B cell (primary cell): Measurements from ENCODE around the gene KIF23. TPM values are rescaled to one million over a fixed set of nuclear protein-coding genes. Genes with fewer than 3 reads are reported as not detected.

ENCODE experiments used
- ATAC-seq: fragments of 200-7000 bp; cut with Tn5 transposase; one replicate; pipeline ENCODE4 v1.10.0; 2021; ENCODE audit warnings: low read depth, mild to moderate bottlenecking, moderate number of reproducible peaks, moderate library complexity
- CTCF ChIA-PET: fragments of 350-600 bp; sonication (Branson Sonifier 250); formaldehyde crosslinking; loops from one replicate; lab custom pipeline; 2021; ENCODE audit warnings: antibody characterized with exemption, inconsistent platforms; lab: Charles Lee
- POLR2A ChIA-PET: fragments of 350-600 bp; sonication (Branson Sonifier 250); formaldehyde crosslinking; loops from one replicate; lab custom pipeline; 2021; ENCODE audit warnings: antibody characterized with exemption; lab: Charles Lee
- DNase-seq: peaks from one replicate; pipeline ENCODE4 v3.0.0; 2013
- H2AFZ ChIP-seq: 2 replicates; pipeline ENCODE4 v1.6.1; 2012; ENCODE audit warnings: mild to moderate bottlenecking, low read depth, low read length; ENCODE audit not compliant: insufficient read depth, poor library complexity, severe bottlenecking
- H3K27ac ChIP-seq, 2 donors: 1 replicate in 1 of 2; 2 replicates in 1 of 2; pipeline ENCODE4 v1.5.1; 2012 to 2013; ENCODE audit warnings: low read length in 2 of 2, mild to moderate bottlenecking in 2 of 2, moderate library complexity in 1 of 2
- H3K27me3 ChIP-seq, 4 experiments: fragments of 200-600 bp in 1 of 4; sonication (generic) in 1 of 4; replicated peaks in 1 of 4; 1 replicate in 2 of 4; 2 replicates in 2 of 4; pipeline versions ENCODE4 v1.6.1 to v1.7.0; 2013 to 2016; ENCODE audit warnings: low read length in 3 of 4, mild to moderate bottlenecking in 2 of 4, mixed read lengths in 1 of 4, moderate library complexity in 1 of 4; ENCODE audit not compliant: insufficient read depth in 4 of 4, control insufficient read depth in 3 of 4; ENCODE audit errors: control extremely low read depth in 1 of 4
- H3K36me3 ChIP-seq, 2 experiments: replicated peaks in 1 of 2; 1 replicate in 1 of 2; 2 replicates in 1 of 2; pipeline versions ENCODE4 v1.6.1 to v1.7.1; 2013; ENCODE audit warnings: low read length in 1 of 2; ENCODE audit not compliant: insufficient read depth in 2 of 2, control insufficient read depth in 1 of 2; ENCODE audit errors: control extremely low read depth in 1 of 2, extremely low read depth in 1 of 2
- H3K4me1 ChIP-seq, 2 donors: fragments of 200-600 bp in 1 of 2; sonication (generic) in 1 of 2; 1 replicate in 1 of 2; 2 replicates in 1 of 2; pipeline versions ENCODE4 v1.5.1 to v1.6.1; 2013 to 2017; ENCODE audit warnings: low read length in 2 of 2; ENCODE audit not compliant: control insufficient read depth in 2 of 2, insufficient read depth in 2 of 2
- H3K4me2 ChIP-seq: replicated peaks from 2 replicates; pipeline ENCODE3; 2012; ENCODE audit warnings: mild to moderate bottlenecking, low read depth, low read length; ENCODE audit not compliant: poor library complexity, severe bottlenecking
- H3K4me3 ChIP-seq, 5 experiments: fragments of 200-600 bp in 1 of 5; sonication (generic) in 1 of 5; 1 replicate in 3 of 5; 2 replicates in 2 of 5; pipeline versions ENCODE4 v1.5.1 to v1.7.0; 2011 to 2016; ENCODE audit warnings: low read length in 4 of 5, mild to moderate bottlenecking in 4 of 5, low read depth in 2 of 5, control low read depth in 1 of 5, moderate library complexity in 1 of 5; ENCODE audit not compliant: insufficient read depth in 1 of 5; ENCODE audit errors: control extremely low read depth in 1 of 5, extremely low read depth in 1 of 5
- H3K79me2 ChIP-seq: fragments of 200-600 bp; sonication (generic); one replicate; pipeline ENCODE4 v1.6.0; 2016; ENCODE audit warnings: low read length; ENCODE audit not compliant: control insufficient read depth, insufficient read depth
- H3K9ac ChIP-seq: fragments of 200-600 bp; sonication (generic); 2 replicates; pipeline ENCODE4 v1.6.1; 2017; ENCODE audit warnings: mild to moderate bottlenecking, low read length, moderate library complexity
- H3K9me3 ChIP-seq, 3 donors: one replicate each; pipeline versions ENCODE4 v1.6.1 to v1.7.1; 2013; ENCODE audit warnings: low read length in 2 of 3; ENCODE audit not compliant: control insufficient read depth in 2 of 3, insufficient read depth in 1 of 3; ENCODE audit errors: control extremely low read depth in 1 of 3
- H4K20me1 ChIP-seq: 2 replicates; pipeline ENCODE4 v1.6.0; 2012; ENCODE audit warnings: mild to moderate bottlenecking, low read length; ENCODE audit not compliant: insufficient read depth, control insufficient read depth, poor library complexity, severe bottlenecking
- H3K27ac Mint-ChIP-seq: one replicate; pipeline ENCODE4 v1.8.0; 2021; ENCODE audit warnings: mixed read lengths
- H3K27me3 Mint-ChIP-seq: one replicate; pipeline ENCODE4 v1.8.0; 2021; ENCODE audit warnings: mixed read lengths
- H3K4me1 Mint-ChIP-seq: one replicate; pipeline ENCODE4 v1.8.0; 2021; ENCODE audit warnings: mixed read lengths
- H3K4me3 Mint-ChIP-seq: one replicate; pipeline ENCODE4 v1.8.0; 2021; ENCODE audit warnings: mixed read lengths
- H3K9me3 Mint-ChIP-seq: one replicate; pipeline ENCODE4 v1.8.0; 2022; ENCODE audit warnings: mixed read lengths; ENCODE audit not compliant: insufficient read depth
- EZH2 ChIP-seq: IDR thresholded peaks from 2 replicates; pipeline ENCODE4 v1.6.1; 2012; ENCODE audit warnings: borderline replicate concordance, low read depth, mild to moderate bottlenecking, moderate library complexity, low read length; ENCODE audit not compliant: insufficient read depth, poor library complexity, severe bottlenecking
- WGBS: methylation state at CpG from one replicate; pipeline ENCODE4 v1.1.5; 2013; ENCODE audit warnings: missing lambda C conversion rate; ENCODE audit not compliant: insufficient coverage; 5-methylcytosine and 5-hydroxymethylcytosine counted together
- intact Hi-C: fragments of 100-400 bp; cut with micrococcal nuclease; formaldehyde crosslinking; loops from one replicate; pipeline ENCODE4 v1.10.0; 2022
- polyA plus RNA-seq: library from polyadenylated mRNA; depleted of rRNA; stranded (reverse); fragments of >200 nt; gene quantifications from 2 replicates; pipeline ENCODE4 v1.2.3, GENCODE V29; 2012
- total RNA-seq, 2 donors: library from RNA; stranded (reverse); fragments of 120-200 nt in 1 of 2; gene quantifications; 1 replicate in 1 of 2; 2 replicates in 1 of 2; pipeline versions ENCODE4 v1.2.3 to v1.2.4, GENCODE V29; 2013 to 2022
- TF ChIP-seq, protein P1 (sequence below): fragments of 200-600 bp; IDR thresholded peaks from one replicate; pipeline ENCODE4 v1.8.0; 2022; ENCODE audit warnings: antibody characterized with exemption, mild to moderate bottlenecking

Gene KIF23
- total and polyA plus RNA-seq, 2 donors (not counting 1 experiment from before 2014, with no cell fraction given), result 0.30 to 0.34 TPM

DNA sequence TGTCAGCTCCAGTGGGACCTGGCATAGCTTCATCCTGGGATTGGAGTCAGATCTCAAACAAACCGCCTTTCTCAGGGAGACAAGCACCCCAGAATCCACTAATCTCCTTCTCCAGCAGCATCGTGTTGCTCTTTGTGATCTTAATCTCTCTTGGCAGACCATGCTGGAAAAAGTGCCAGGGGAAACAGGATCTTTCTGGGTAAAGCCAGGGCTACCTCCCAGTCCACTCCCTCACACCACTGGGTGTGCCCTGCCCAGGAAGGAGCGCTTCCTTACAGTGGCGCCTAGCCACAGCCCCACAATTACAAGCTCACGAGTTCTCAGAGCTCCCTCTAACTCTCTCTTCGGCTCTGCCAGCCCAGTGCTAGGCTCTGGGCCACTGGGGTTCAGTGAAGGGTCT lies 70.7 kb downstream of the KIF23 start:
- Histone ChIP-seq H4K20me1 (no peaks in the 10 kb centered on the region), H3K4me3 (no peak overlapping the region), H2AFZ (no peak overlapping the region), H3K79me2 (no peaks in the 10 kb centered on the region), H3K9ac (no peak overlapping the region), H3K27me3 (peaks cover 0 to 3% (median 0%) of the 10 kb centered on the region in 4 experiments), H3K9me3 (peaks cover 0 to 9% (median 9%) of the 10 kb centered on the region in 3 donors), H3K27ac (no peak overlapping the region), H3K4me1 (no peaks in the 10 kb centered on the region), H3K36me3 (no peaks in the 10 kb centered on the region), H3K4me2 (no peak overlapping the region)
- no peak overlapping the region for H3K4me3 Mint-ChIP-seq
- no peak for DNase-seq
- peaks cover 12% of the 10 kb centered on the region for H3K27me3 Mint-ChIP-seq
- H3K4me1 Mint-ChIP-seq, result no peaks in the 10 kb centered on the region
- CTCF ChIA-PET, result interaction anchor here (1.1 to 12.4 kb wide), 3 partner anchors 9 to 1239 kb away, joined by 3 to 129 read pairs (median 12); no protein-coding TSS in a partner anchor
- ATAC-seq, result no peak
- POLR2A ChIA-PET, result no interaction called here
- intact Hi-C loops, result no loop called here
- H3K9me3 Mint-ChIP-seq, result peaks cover 2% of the 10 kb centered on the region
- no peak overlapping the region for H3K27ac Mint-ChIP-seq
- 61% methylated on average over 4 of the region's 6 CpGs for whole genome bisulfite sequencing
- TF ChIP-seq, protein P1, sequence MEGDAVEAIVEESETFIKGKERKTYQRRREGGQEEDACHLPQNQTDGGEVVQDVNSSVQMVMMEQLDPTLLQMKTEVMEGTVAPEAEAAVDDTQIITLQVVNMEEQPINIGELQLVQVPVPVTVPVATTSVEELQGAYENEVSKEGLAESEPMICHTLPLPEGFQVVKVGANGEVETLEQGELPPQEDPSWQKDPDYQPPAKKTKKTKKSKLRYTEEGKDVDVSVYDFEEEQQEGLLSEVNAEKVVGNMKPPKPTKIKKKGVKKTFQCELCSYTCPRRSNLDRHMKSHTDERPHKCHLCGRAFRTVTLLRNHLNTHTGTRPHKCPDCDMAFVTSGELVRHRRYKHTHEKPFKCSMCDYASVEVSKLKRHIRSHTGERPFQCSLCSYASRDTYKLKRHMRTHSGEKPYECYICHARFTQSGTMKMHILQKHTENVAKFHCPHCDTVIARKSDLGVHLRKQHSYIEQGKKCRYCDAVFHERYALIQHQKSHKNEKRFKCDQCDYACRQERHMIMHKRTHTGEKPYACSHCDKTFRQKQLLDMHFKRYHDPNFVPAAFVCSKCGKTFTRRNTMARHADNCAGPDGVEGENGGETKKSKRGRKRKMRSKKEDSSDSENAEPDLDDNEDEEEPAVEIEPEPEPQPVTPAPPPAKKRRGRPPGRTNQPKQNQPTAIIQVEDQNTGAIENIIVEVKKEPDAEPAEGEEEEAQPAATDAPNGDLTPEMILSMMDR, result no peak
- TF ChIP-seq EZH2, result no peak

GRCh38 chr15:69486481-69487110 lies 72.4 kb downstream of the KIF23 start:
- peaks cover 0 to 3% (median 0%) of the 10 kb centered on the region in 4 experiments for H3K27me3 ChIP-seq
- WGBS, result 89% methylated on average over 3 of the region's 3 CpGs
- H3K4me1 Mint-ChIP-seq, result no peaks in the 10 kb centered on the region
- no peaks in the 10 kb centered on the region for H4K20me1 ChIP-seq
- H3K4me2 ChIP-seq, result no peak overlapping the region
- H3K27me3 Mint-ChIP-seq, result peaks cover 28% of the 10 kb centered on the region
- peaks cover under 1 to 9% (median 3%) of the 10 kb centered on the region in 3 donors for H3K9me3 ChIP-seq
- H3K4me3 Mint-ChIP-seq, result no peak overlapping the region
- no peaks in the 10 kb centered on the region for H3K4me1 ChIP-seq
- H2AFZ ChIP-seq, result no peak overlapping the region
- H3K36me3 ChIP-seq, result no peaks in the 10 kb centered on the region
- DNase-seq, result no peak
- ChIA-PET CTCF (interaction anchor here (0.9 to 1.9 kb wide), 3 partner anchors 9 to 1236 kb away, joined by 3 to 5 read pairs (median 4); no protein-coding TSS in a partner anchor), POLR2A (interaction anchor here (0.6 kb wide), 1 partner anchor 10 kb away, joined by 5 read pairs; no protein-coding TSS in a partner anchor)
- no peak overlapping the region for H3K9ac ChIP-seq
- no peak overlapping the region for H3K4me3 ChIP-seq
- intact Hi-C loops, result no loop called here
- H3K27ac ChIP-seq, result no peak overlapping the region
- no peak for ATAC-seq
- H3K79me2 ChIP-seq, result no peaks in the 10 kb centered on the region
- peaks cover 4% of the 10 kb centered on the region for H3K9me3 Mint-ChIP-seq
- TF ChIP-seq, protein P1, result no peak
- no peak for TF ChIP-seq EZH2
- H3K27ac Mint-ChIP-seq, result no peak overlapping the region
